GM19240 (cell line): Measurements from ENCODE around the gene PRMT7.

Source experiments
- DNase-seq: peaks from one replicate; pipeline ENCODE4 v3.0.0; 2011; ENCODE audit warnings: low spot score; ENCODE audit not compliant: insufficient read length

PRMT7 gene

DNA sequence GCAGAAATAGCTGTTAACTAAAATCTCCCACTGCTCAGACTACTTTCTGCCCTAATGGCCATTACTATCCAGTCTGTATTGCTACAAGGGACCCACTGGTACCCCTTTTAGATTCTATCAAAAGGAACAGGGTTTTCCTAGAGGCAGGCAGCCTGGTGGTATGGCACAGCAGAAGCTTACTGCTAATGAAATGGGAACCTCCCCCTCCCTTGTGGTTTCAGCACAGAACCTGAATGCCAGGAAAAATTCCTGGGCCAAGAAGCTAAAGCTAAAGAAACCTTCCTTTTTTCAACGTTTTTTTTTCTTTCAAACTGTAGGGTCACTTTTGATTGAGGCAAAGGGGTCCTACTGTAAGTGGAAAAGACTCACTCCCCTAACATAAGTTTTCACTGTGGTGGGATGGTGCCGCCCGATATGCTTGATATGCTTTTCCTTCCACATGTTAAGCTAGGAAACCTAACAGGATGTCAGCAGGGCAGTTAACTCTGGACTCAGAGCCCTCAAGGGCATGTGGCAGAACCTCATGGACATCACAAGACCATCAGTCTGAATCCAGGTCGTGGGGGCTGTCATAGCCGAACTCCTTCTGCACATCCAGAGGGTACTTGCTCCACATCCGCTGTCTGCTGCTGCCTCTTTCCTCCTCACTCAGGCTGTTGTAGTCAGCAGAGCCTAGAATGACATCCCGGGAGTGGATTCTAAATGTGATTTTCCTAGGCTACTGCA is 9.9 kb upstream of the PRMT7 start:
- DNase-seq: no peak

DNA sequence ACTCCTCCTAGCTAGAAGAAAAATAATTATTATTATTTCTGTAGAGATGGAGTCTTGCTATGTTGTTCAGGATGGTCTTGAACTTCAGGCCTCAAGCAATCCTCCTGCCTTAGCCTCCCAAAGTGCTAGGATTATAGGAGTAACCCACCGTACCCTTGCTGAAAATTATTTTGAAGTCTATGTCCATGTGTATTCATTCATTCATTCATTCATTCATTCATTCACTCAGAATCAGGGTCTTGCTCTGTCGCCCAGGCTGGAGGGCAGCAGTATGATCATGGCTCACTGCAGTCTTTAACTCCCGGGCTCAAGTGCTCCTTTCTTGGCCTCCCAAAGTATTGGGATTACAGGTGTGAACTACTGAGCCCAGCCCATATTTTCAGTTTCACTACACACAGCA is 4.2 kb upstream of the PRMT7 start:
- DNase-seq: no peak

GRCh38 chr16:68309799-68310198 is 1.0 kb upstream of the PRMT7 start:
- no peak for DNase-seq

- DNase-seq: no peak
Measured at GRCh38 chr16:68310437-68310773, 414 bp upstream of the PRMT7 start.

DNA sequence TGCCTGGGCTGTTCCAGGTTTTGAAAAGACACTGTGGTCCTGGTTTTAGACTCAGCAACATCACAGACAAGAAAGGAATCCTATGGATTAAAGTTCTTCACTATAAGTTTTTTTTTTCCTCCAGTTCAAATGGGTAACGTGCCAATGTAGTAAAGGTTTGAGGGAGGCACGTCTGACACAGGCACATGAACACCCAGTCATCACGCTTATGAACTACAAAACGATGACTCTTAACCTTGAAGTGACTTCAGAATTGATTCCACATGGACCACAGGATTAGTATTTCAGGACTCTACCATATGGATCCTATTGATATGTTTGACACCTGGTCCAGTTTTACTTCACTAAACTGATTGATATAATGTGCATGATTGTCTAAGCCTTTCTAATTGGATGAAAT is 2.3 kb downstream of the PRMT7 start:
- no peak for DNase-seq

GRCh38 chr16:68319185-68319908 is 8.5 kb downstream of the PRMT7 start:
- DNase-seq: no peak

GRCh38 chr16:68324336-68324735 is 13.5 kb downstream of the PRMT7 start:
- no peak for DNase-seq

DNA sequence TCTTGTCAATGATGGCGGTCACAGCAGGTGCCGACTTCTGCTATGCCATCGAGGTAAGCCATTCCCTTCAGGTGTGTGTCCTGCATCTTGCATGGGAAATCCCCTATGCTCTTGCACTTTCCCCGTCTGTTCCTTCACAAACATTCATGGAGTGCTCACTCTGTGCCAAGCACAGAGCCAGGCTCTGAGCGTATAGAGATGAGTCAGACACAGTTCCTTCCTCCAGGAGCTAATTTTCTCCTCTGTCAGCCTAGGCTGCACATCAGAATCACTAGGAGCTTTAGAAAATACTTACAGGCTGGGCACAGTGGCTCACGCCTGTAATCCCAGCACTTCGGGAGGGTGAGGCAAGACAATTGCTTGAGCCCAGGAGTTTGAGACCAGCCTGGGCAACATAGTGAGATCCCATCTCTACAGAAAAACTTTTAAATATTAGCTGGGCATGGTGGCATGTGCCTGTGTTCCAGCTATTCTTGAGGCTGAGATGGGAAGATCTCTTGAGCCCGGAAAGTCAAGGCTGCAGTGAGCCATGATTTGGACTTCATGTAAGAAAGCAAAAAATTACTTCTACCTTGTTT is 14.1 kb downstream of the PRMT7 start:
- no peak for DNase-seq

GRCh38 chr16:68328151-68328859 is 17.5 kb downstream of the PRMT7 start:
- DNase-seq: peak; percentile 94

GRCh38 chr16:68328860-68329390 is 18.1 kb downstream of the PRMT7 start:
- no peak for DNase-seq

- no peak for DNase-seq
Measured at GRCh38 chr16:68331879-68332410, 21.1 kb downstream of the PRMT7 start.

DNA sequence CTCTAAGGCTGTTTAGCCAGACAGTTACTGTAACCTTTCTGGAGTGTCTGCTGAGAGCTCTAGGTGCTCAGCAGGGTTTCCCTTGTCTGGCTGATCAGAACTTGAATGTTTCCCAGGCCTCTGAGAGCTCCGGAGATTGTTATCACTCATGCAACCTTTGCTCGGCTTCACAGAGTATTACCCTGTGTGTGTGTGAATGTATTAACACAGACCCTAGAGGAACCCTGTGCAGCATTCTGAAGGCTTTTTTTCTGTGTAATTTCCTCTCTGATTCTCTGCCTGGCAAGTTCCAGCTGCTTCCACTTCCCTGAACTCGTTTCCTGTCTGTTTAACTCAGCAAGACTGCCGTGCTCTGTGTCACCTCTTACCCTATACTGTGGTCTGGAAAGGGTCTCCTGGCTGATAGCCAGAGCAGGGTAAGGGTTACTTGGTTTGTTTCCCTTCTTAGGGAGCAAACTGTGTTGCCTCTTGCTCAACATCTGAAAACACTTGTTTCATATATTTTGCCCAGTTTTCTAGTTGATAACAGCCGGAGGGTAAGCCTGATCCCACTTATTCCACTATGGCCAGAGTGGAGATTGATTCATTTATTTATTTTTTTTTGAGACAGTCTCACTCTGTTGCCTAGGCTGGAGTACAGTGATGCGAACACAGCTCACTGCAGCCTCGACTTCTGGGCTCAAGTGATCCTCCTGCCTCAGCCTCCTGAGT is 21.7 kb downstream of the PRMT7 start:
- no peak for DNase-seq

DNA sequence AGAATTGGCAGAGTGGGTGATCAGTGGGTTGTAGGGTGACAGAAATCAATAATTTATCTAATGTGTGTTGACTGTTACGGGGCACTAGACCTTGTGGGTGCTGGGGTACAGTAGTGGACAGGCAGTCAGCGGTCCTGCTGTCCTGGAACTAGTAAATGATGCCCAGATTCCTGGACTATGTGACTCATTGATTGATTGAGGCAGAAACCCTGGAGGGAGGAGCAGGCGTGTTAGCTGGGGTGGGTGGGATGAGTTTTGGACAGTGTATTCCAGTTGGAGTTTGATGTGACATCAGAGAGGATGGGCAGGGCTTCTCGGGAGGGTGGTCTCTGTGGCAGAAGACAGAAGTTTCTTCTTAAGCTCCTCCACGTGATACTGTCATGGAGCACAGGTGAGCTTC is 24.4 kb downstream of the PRMT7 start:
- no peak for DNase-seq

GRCh38 chr16:68338326-68339119 is 27.7 kb downstream of the PRMT7 start:
- no peak for DNase-seq

DNA sequence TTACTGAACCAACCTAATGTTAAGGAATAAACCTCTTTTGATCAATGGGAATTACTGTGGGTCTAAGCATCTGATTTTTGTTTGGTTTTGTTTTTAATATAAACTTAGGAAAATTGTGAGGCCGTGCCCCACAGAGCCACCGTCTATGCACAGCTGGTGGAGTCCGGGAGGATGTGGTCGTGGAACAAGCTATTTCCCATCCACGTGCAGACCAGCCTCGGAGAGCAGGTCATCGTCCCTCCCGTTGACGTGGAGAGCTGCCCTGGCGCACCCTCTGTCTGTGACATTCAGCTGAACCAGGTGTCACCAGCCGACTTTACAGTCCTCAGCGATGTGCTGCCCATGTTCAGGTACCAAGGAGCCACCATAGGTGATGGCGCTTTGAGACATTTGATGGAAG is 28.4 kb downstream of the PRMT7 start:
- no peak for DNase-seq

DNA sequence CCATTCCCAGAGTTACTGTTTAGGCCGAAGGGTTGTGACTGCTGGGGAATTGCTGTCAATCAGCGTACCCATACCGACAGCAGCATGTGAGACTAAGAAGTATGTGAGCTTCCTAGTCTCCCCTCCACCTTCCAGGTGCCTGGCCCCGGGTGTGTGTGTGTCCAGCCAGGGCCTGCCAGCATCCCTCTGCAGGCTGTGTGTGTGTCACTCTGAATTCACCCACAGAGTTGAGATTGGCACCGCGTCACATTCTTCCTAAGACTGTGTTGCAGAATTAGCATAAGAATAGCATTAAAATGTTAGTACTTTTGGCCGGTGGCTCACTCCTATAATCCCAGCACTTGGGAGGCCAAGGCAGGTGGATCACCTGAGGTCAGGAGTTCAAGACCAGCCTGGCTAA is 31.8 kb downstream of the PRMT7 start:
- no peak for DNase-seq

- no peak for DNase-seq
Measured at GRCh38 chr16:68343137-68343536, 32.3 kb downstream of the PRMT7 start.

- no peak for DNase-seq
Measured at GRCh38 chr16:68344252-68344651, 33.4 kb downstream of the PRMT7 start.

- DNase-seq: no peak
Measured at GRCh38 chr16:68345351-68345810, 34.6 kb downstream of the PRMT7 start.

- DNase-seq: no peak
Measured at GRCh38 chr16:68345958-68346635, 35.3 kb downstream of the PRMT7 start.
